IPS-NIHi7 (cell line): ENCODE results near the gene RPTOR.
"Not testable (repeated sequence)": the region's sequence is repeated elsewhere in the genome, so short reads cannot be mapped to it uniquely, and the experiment has no call there.

Experiments used
- DNase-seq: peaks from one replicate; pipeline ENCODE4 v3.0.0; 2012; ENCODE audit warnings: mixed read lengths; ENCODE audit errors: extremely low spot score

The RPTOR gene

GRCh38 chr17:80764627-80765145 lies 220.0 kb downstream of the RPTOR start:
- DNase-seq, result not testable (repeated sequence)

GRCh38 chr17:80765241-80765961 lies 220.8 kb downstream of the RPTOR start:
- no peak for DNase-seq

- DNase-seq, result no peak
Observed at GRCh38 chr17:80766290-80766855, 221.7 kb downstream of the RPTOR start.

DNA sequence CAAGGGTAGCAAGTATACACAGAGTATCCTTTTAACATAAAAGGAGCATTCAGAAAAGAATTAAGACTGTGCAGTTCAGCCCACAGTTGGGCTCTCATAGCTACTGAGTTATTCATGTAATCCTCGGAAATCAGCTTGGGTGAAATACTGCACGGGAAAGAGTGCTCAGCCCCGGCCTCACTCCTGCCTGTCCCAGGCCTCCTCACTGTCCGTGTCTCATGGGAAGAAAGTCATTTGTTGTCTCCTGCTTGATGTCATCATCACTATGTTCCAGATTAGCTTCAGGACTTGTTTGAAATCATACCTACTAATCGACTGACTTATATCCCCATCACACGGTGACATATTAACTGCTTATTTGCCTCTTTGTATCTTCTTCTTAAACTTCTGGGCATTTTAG lies 223.8 kb downstream of the RPTOR start:
- DNase-seq, result no peak

DNA sequence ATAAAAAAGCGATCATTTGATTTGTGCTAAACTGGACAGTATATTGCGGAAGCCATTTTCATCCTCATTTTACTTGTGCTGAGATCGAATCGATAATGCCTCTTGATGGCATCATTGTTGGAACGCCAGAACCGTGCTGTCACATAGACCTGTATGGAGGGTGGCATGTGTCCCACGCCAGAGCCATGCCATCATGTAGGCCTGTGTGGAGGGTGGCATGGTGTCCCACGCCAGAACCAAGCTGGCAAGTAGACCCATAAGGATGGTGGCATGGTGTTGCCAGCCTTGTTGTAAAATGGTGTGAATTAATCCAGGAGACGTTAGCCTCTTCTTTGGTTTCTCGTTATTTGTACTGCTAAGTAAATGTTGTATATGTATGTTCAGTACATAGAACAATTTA lies 224.3 kb downstream of the RPTOR start:
- no peak for DNase-seq

DNA sequence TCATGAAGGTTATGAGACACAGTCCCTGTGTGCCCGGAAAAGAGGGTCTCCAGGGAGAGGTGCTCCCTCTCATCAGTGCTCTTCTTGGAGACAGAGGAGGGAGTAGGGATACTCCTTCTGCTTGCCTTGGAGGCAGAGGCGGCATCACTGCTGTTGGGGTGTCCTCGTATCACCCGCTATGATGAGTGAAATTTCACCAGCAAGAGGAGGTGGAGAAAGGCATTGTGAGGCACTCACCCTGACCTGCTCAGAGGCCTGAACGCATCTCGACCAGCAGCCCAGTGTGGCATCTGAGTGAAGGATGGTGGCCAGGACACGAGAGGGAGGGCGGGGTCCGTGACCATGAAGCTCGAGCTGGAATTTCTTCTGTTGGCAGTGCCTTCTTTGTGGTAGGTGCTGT lies 224.9 kb downstream of the RPTOR start:
- no peak for DNase-seq

- DNase-seq, result no peak
Observed at GRCh38 chr17:80769936-80770625, 225.4 kb downstream of the RPTOR start.

DNA sequence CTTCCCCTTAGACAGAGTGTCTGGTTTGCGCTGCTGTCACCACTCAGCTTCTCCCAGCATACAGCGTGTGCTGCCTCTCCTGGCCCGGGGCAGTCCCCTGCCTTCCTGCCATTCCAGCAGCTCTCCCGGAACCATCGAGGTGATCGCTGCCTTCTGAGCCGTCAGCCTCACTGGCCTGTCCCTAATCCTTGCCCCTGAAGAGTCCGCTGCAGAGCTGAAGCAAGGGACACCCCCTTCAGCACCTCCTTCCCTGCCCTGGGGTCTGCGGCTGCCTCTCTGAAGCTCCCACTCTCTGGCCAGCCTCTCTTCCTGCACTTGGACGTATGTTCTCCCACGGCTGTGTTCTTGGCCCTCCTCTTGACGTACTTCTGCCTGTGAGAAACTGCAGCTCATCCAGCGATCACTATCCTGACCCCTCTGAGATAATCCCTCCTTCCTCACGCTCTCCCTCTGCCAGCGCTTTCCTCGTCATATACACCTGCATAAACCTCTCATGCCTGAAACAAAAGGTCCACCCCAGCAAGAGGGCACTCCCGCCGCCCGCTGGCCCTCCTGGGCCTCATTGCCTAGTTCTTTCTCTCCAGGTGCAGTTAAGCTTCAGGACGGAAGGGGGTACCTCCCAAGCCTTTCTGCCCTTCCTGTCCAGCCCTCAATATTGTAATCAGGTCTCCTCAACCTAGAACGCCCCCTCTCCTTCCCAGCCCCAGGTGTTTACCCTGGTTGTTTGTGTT lies 226.4 kb downstream of the RPTOR start:
- DNase-seq, result no peak

GRCh38 chr17:80771612-80772005 lies 227.0 kb downstream of the RPTOR start:
- no peak for DNase-seq

DNA sequence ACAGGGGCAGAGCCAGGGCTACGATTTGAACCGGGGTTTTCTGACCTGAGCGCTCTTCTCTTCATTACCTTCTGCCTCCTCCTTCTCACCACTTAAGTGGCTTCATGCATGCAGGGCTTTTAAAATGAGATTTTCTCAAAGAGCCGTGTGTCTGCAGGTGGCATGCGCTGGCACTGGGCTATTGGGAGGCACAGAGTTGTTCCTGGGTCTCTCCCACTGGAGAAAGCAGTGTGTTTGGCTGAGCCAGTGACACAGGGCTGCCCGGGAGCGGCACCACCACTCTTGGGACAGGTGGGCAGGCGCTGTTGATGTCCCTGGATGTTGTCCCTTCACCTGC lies 228.2 kb downstream of the RPTOR start:
- DNase-seq, result no peak

GRCh38 chr17:80773243-80773991 lies 228.8 kb downstream of the RPTOR start:
- peak; percentile 45 for DNase-seq

DNA sequence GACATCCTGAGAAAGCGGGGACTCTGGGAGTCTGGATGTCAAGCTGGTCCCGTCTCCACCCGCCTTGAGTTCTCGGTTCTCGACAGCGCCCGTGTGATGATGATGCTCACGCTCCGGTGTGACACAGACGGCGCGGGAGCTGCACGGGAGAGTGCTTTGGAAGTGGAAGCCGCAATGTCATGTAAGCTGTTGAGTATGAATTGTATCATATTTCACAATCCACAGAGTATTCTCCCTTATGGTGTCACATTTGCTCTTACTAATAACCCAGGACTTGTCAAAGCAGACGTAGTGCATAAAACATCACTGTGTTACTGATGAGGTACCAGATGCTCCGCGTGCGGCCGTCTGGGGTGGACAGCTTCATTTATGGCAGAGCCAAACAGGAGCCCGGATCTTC lies 229.5 kb downstream of the RPTOR start:
- DNase-seq, result no peak

DNA sequence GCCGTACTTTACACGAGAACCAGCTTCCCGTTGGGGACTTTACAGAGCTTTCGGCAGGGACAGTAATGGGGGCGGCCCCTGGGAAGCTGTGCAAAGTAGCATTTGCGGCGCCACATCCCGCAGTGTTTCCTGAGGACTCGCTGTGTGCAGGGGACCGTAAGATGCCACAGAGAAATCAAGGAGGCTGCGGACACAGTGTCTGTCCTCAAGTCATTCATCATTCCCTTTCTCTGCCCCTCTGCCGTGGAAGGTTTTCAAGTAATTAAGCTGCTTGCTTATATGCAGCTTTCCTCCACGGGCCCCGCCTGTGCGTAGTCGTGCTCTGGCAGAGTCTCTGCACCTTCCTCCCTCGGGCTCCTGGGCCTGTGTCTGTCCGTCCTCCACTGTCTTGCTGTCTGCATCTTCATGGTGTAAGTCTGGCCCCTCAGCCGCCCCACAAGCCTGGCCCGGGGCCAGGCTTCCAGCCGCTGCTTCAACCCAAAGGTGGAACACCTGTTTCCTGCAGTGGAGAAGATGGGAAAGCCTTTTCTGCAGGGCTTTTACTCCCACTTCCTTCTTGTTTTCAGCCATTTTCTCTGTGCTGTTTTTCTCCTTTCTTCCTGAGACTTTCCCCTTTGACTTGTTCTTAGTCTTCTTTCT lies 230.1 kb downstream of the RPTOR start:
- no peak for DNase-seq

DNA sequence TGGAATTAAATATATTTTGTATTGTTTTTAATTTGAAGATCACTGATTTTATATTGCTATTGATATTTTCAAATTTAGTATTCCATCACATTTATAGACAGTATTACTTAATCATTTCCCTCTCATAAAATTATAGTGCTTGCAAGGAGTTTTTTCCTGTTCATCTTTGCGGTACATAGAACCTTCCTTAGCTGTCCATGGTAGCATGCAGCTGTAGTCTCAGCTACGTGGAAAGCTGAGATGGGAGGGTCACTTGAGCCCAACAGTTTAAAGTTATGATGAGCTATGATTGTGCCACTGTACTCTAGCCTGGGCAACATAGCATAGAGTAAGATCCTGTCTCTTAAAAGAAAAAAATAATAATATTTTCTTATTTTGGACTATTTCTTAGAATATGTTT lies 231.2 kb downstream of the RPTOR start:
- no peak for DNase-seq

GRCh38 chr17:80777274-80777673 lies 232.6 kb downstream of the RPTOR start:
- DNase-seq, result no peak

- no peak for DNase-seq
Observed at GRCh38 chr17:80778716-80779115, 234.1 kb downstream of the RPTOR start.

DNA sequence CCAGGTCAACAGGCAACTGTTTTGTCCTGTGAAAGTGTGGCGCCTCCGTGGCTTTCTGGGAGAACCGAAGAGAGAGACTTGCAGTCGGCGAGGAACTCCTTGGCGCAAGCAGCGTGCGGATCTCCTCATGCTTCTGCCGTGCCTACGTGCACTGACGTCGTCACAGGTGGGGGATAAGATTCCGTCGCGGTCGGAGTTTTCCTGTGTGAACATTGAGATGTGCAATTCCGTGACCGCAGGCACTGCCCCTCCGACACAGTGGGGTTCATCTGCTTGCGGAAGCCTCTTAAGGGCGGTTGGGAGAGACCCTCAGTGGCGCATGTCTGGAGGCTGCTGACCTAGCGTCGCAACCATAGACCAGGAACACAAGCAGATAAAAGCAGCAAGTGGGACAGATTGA lies 234.7 kb downstream of the RPTOR start:
- no peak for DNase-seq

GRCh38 chr17:80779961-80780380 lies 235.3 kb downstream of the RPTOR start:
- DNase-seq, result no peak

GRCh38 chr17:80780381-80781198 lies 236.0 kb downstream of the RPTOR start:
- DNase-seq, result no peak

- DNase-seq, result no peak
Observed at GRCh38 chr17:80781211-80781610, 236.6 kb downstream of the RPTOR start.
